Fibroblast of peridontal ligament (primary cell): ENCODE results near the gene SLC22A23.

Experiments
- DNase-seq: peaks from one replicate; pipeline ENCODE4 v3.0.0-alpha.2; 2010; ENCODE audit errors: extremely low read depth

Gene SLC22A23

DNA sequence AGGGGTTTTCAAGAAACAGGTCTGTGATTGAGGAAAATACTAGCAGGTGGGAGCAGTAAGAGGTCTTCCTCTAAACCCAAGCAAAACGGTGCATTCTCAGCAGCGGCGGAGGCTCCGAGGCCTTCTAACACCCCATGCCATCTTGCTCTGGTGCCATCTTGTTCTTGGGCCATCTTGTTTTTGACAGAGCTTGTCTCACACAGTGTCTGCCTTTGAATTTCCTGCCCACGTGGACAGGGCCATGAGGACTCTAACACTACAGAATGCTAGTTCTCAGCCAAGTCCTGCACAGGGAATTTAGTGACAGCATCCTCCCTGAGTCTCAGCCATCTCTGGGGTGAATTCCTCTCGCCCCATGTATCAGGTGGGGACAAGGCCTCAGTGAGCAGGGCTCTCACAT, 121.7 kb downstream of the SLC22A23 start:
- DNase-seq = no peak

DNA sequence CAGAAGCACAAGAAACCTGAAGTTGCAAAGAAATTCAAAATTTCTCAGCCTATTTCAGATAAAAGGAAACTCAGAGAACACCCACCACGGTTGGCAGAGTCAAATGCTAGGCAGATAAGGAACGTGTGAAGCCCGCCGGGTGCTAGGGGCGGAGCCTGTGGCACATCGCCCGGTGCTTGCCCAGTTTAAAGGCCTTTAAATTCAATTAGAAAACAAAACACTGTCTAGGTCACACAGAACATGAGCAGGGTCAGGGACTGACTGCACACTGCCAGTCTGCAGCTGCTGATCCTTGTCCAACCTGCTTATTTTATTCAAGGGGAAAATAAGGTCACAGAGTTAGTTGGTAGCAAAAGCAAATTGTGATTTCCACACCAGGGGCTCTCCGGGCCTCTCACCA, 122.3 kb downstream of the SLC22A23 start:
- DNase-seq = no peak

DNA sequence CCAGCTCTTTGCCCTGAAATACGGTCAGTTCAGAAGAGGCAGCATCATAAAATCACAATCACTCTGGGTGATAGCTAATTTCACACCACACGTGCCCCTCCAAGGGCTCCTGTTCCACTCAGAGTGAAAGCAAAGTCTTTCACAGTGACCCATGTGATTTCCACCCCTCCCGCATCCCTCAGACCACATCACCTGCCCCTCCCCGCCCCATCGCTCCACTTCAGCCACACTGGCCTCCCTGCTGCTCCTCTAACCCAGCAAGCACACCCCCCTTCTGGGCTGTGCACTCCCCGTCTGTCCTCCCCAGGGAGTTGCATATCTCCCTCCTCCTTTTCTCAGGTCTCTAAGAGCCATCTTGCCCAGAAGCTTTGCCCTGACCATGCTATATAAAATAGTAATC, 123.6 kb downstream of the SLC22A23 start:
- DNase-seq = no peak

DNA sequence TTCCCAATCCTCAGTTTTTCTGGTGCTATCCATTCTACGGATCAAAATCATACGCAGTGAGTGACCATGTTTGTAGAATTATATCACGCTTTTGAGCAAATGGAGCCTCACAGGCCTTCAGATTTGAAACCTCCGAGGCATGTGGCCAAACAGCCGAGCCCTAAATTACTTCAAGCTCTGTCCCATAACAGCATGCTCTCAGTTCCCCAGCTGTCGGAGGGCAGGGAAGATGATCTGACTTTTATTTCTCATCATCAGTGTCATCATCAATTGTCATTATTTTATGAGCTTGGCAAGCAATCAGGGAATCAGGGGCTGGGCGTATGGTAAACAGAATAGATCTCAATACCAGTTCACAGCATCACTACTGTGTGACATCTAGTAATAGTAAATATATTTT, 124.9 kb downstream of the SLC22A23 start:
- DNase-seq = no peak

DNA sequence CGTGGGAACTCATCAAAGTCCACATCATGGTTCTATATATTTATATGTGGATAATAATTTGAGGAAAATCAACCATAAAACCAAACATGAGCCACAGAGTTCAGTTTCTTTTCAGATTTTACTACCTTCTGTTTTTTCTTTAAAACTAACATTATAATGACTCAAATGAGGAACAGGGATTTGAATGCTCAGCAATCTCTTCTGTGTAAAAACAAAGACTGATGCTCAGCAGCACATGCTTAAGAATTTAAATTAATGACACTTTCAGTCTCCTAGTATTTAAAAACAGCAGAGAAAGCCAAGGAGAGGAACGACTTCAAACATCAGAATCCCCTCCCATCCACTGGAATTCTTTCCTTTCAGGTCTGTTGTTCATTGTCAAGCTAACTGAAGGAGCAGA, 125.4 kb downstream of the SLC22A23 start:
- no peak for DNase-seq

DNA sequence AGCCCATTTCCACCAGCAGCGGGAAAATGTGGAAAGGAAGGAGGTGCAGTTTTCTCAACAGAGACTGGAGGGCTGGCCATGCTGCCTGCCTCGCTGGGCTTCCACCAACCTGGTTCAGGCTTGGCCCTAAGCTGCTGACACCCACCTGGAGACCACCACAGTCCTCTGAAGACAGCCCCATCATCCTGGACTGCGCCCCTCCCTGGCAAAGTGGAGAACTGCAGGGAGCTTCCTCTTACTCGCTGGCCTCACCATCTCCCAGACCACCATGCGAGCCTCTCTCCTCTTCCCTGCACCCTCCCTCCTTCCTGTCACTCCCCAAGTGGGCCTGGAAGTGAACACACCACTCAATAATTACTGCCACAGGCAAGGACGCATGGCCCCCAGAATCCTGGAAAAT, 126.7 kb downstream of the SLC22A23 start:
- no peak for DNase-seq

DNA sequence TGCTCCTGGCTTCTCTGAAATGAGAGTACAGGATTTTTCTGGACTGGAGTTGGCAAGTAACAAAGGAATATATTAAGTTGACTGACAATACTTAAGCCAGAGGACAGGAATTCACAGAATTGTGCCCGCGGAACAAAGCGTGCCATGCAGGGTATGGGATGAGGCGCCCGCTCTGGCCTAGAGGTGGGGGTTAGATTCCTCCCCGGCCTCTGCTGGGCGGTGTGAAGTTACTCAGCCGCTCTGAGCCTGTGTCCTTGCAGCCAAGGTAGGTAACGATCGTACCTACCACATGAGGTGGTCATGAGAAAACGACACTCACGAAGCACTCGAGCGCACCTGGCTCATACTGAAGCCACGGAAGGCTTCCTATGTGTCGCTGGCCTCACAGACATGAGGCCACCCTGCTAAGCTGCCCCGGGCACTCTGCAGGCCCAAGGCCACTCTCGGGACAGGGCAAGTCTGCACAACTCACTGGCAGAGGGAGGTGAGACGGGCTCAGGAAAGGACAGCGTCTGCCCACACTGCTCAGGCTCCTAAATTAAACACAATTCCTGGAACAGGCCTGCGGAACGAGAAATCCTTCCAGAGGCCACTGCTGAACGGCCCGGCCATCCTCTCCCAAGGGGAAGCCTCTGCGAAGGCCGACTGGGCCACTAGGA, 127.3 kb downstream of the SLC22A23 start:
- DNase-seq = no peak

DNA sequence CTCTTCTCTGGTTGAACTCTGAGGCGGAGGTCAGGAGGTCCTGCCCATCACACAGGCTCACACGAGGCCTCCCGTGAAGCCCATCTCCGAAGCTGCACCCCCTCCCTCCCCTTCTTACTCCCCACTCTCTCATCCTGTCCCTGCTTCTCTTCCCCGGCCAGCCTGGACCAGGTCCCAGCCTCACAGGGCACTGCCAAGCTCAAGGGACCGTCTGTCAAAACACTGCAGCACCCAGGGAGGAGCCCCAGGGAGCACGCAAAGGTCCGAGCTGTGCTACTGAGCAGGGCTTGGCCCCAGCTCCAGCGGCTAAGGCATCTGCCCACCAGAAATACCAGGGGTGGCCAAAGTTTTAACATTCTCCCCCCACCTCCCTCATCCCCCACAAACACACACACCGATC, 128.1 kb downstream of the SLC22A23 start:
- DNase-seq = no peak

DNA sequence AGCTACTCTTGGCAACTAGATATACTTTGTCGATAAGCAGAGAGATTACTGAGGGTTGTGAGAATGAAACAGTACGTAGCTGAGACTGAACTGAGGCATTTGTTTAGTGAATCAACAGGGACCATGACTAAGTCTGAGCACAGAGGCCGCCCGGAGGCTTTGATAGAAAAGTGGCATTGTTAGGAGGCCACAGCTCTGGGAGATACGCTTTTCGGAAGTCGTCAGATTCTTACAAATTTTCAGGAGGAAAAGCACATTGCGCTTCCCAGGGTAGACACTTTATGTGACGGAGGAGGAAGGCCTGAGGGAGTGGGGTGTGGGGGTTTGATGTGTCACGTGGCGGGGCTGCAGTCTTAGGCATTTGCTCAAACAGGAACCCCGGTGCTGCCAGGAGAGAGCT, 128.7 kb downstream of the SLC22A23 start:
- DNase-seq = no peak

DNA sequence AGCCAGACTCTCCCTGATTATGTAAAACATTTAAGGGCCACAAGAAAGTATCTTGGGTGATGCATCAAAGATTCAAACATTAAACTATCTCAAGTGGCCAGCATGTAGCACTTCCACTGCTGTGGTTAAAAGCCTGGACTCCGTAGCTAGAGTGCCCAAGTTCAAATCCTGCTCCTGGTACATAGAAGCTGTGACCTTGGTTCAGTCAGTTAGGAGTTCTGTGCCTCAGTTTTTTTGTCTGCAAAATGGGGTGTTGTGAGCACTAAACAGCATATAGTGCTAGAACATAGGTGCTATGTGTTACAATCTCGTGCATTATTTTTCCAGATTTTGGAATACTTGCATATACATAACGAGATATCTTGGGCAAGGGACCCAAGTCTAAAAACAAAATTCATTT, 129.4 kb downstream of the SLC22A23 start:
- DNase-seq = no peak

DNA sequence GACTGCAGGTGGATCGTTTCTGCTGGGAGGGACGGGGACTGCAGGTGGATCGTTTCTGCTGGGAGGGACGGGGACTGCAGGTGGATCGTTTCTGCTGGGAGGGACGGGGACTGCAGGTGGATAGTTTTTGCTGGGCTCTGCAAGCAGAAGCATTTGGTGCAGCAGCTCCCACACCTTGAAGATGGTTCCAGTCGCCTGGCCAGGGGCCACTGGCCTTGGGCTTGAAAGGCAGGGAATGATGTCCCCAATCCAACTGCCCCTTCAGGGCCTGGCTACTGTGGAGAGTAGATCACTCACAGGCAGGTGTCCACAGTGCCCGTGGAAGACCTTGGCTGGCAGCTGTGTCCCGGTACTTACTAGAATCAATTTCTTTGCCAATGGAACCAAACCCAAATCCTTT, 129.9 kb downstream of the SLC22A23 start:
- no peak for DNase-seq

DNA sequence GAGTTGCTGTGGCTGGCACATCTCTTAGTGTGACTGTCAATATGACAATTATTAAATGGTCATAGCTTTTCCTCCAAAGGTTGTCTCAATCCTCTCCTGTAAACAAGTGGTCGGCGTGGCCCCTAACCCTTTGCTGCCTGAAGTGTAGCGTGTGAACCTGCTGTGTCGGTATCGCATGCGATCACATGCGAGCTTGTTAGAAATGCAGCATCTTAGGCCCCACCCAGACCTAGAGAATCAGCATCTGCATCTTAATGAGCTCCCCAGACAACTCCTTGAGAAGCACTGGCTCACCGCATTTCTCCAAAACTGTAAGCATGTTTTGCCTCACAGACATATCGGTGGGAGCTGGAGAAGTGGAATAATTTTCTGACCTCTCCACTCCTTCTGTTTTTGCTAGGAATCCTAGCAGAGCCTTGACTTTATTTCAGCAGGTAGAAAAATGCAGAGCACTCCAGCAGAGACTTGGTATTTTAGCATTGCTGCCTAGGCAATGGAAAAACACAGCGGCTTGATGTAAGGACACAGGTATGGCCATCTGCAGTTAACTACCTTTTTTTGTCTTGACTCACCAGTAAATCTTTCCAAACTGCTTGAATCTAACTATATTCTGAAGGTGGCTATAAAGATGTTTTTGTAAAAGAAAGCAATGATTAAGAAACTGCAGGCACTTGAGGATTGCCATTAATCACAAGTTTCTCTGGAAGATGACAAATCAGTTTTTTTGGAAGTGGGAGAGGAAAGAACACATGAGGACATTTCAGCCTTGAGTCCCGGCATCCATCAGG, 130.5 kb downstream of the SLC22A23 start:
- no peak for DNase-seq

DNA sequence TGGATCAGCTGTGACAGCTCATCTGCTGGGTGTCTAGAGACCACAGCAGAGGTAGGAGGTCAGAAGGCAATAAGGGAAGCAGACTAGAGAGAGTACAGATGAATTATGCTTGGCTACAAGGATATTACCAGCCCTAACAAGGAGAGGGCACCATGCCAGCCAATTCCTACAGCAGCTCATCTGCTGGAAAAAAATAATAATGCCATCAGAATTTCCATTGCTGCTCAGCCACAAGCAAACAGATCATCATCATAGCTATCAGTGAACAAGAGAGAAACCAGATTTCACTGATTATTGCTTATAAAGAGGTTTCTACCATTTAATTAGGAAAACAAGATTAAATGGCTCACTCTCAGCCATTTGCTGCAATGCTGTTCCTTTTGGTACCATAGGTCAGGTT, 131.6 kb downstream of the SLC22A23 start:
- DNase-seq = peak; percentile 76

DNA sequence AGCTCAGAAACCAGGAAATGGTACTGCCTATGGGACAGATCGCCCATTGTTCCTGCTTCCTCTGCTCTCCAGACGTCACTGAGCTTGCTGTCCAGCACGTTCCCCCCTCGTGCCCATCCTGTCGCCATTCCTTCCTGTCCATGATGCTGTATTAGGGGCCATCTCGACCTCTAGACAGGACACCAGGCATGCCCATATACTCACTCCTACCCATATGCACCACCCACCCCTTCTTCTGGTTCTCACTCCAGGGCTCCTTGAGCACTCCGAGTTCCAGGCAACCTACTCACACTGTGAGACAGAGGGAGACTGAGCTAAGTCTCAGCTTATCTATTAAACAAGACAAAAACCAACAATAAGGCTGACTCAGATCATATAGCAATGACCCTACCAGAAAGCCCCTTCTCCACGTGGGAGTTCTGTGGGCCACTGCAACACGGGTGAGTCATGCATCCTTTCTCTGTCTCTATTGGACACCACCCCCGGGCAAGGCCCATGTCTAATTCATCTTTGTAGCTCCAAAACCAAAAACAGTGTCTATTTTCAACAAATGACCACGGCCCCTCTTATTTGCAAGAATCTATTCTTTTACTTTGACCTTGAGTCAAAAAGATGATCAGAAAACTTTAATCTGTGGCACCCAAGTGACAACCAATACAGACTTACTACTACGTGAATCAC, 132.4 kb downstream of the SLC22A23 start:
- DNase-seq = peak; percentile 63

DNA sequence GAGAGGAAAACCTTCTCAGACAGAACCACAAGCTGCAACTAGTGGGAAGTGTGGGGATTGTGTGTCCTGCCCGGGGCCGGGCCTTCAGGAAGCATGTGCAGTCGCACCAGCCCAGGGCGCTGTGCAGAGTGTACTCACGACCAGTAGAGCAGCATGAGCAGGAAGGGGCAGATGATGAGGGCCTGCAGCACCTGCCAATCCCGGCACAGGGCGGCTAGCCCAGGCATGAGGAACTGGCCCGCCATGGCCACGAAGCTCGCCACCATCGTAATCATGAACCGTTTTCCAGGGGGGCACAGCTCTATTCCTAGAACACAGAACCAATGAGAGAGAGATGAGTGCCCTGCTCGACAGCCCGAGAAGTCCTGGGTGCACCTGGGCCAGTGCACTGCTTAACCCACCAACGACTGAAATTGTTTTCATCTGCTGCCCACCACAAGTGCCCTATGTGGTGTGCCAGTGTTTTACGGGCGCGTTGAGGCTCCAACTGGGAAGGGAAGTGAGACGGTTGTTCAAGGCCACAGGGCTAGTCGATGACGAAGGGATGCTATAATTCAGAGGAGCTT, 133.1 kb downstream of the SLC22A23 start:
- no peak for DNase-seq

DNA sequence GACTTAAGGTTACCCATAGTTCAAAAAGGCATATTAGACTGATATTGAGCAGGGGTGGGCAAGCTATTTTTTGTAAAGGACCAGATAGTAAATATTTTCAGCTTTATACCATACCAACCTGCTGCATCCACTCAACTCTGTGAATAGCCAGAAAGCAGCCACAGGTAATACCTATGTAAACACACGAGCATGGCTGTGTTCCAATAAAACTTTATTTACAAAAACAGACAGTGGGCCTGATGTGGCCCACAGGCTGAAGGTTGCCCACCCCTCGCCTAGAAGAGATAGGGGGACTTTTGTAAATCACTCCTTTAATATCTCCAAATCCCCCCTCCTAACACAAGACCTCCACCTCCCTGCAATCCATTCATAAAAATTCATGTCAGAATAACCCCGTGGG, 133.7 kb downstream of the SLC22A23 start:
- no peak for DNase-seq

DNA sequence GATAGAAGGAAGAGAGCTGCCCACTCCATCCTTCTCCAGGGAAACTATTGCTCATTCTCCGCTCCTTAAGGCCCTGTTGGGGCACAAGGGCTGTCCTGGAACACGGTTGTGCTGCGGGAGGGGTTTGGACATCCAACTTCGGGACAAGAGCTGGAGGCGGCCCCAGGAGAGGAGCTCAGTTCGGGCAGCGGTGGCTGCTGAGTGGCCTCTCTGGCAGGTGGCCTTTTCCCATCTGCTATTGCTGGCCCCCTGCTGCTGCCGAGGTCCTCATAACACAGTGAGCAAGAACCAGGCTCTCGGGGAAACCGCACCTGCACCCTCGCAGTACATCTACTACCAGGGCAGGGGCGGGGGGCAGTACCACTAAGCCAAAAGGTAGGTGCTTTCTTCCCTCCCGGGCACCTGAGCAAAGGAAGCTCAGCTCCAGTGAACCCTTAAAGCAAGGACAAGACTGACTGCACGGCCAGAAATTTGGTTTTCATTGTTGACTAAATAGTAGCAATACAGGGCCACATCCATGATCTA, 134.4 kb downstream of the SLC22A23 start:
- no peak for DNase-seq

DNA sequence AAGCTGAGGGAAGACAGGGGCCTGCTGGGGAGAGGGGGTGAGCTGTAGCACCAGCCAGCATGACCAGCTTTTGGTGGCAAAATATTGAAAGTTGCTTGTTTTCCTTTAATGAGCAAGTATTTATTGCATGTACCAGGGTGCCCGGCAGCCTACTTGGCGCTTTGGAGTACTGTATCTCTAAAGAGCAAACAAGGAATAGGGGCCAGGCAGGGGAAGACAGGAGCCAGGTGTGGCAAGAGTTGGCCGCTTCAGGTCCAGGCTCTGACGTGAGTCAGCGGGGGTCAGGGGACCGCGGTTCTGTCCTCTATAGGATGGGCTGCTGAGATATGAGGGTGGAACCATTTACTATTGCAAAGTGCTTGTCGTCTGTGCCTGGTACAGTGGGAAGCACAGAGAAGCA, 135.0 kb downstream of the SLC22A23 start:
- no peak for DNase-seq

DNA sequence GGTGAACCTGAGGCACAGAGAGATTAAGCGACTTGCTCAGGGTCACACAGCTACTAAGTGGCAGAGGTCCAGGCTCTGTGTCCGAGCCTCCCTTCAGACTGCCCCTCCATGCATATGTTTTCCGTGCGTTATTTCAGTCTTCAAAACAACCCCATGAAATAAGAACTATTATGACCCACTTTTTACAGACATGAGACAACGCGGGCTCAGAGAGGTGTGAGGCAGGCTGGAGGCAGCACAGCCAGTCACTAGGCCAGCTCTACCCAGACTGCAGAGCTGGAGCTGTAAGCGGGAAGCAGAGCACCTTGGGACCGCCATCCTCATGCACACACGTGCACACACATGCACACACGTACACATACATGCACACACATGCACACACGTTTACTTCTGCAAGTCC, 135.8 kb downstream of the SLC22A23 start:
- DNase-seq = no peak

DNA sequence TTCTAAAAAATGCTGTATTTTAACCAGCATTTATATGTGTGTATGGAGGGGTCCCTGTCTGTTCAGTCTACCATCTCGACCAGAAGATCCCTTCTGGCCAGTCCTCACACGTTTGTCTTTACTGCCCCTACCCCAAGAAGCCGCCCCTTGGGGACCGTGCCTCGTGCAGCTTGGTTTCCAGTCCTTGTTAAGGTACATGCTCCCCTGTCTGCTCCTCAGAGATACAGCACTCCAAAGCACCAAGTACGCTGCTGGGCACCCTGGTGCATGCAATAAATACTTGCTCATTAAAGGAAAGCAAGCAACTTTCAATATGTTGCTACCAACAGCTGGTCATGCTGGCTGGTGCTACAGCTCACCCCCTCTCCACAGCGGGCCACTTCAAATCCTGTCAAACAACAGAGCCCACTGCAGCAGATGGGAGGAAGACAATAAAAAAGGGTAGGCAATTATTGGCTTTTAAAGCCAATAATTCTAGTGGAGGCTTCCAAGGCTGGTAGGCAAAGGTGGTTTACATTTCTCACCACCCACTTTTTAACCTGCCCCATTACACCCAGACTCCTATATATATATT, 136.5 kb downstream of the SLC22A23 start:
- DNase-seq = no peak

DNA sequence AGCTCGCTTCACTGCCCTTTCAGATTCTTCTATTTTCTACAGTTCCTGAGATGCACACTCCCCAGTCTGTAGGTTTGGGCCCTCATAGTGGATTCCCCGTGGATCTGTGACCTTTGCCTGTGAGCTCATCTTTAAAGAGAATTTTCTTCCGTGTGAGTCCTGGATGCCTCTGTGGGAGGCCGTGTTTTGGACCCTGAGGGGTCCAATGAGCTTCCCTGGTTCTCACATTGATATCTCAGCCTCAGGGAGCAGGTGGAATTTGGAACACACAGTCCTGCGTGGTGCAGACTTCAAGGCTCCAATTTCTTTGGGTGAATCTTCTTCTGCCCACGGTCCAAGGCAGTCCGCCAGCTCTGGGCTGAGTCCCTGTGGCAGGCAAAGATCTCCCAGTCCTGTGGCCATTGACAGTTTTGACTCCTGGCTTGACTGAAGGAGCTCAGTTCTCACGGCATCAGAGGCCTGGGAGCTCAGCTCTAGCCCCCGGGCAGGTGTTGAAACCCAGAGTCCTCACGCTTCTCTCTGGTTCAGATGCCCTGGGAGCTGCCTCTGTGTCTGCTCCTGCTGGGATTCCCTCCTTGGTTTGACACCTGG, 137.1 kb downstream of the SLC22A23 start:
- no peak for DNase-seq
